LNCAP (cell line): Measurements from ENCODE around the gene OR2F1.

ENCODE experiments used
- CTCF ChIP-seq: fragments of 450-650 bp; IDR thresholded peaks from 2 replicates; pipeline ENCODE4 v1.5.1; 2017; ENCODE audit warnings: mild to moderate bottlenecking

OR2F1 gene

GRCh38 chr7:143913945-143914615 is 40.6 kb upstream of the OR2F1 start:
- TF ChIP-seq CTCF, result no peak

- TF ChIP-seq CTCF, result no peak
Observed at GRCh38 chr7:143914938-143915652, 39.5 kb upstream of the OR2F1 start.

GRCh38 chr7:143924851-143925250 is 29.8 kb upstream of the OR2F1 start:
- no peak for TF ChIP-seq CTCF

- TF ChIP-seq CTCF, result no peak
Observed at GRCh38 chr7:143929224-143929920, 25.3 kb upstream of the OR2F1 start.

- TF ChIP-seq CTCF, result no peak
Observed at GRCh38 chr7:143931739-143932138, 22.9 kb upstream of the OR2F1 start.

- no peak for TF ChIP-seq CTCF
Observed at GRCh38 chr7:143934526-143935325, 19.9 kb upstream of the OR2F1 start, which contains the start of gene OR2F2. Gene OR2F2, plus strand, starts transcription at chr7:143935233. Its CDS starts 0 bp downstream, at chr7:143935233.
